H1 (cell line): Measurements from ENCODE around the gene RIN3.

Experiments
- CHD2 ChIP-seq: IDR thresholded peaks from 2 replicates; pipeline ENCODE4 v1.6.1; 2012; ENCODE audit warnings: low read length, improper control_type of control experiment
- EGR1 ChIP-seq: IDR thresholded peaks from 2 replicates; pipeline ENCODE4 v1.6.1; 2011; ENCODE audit warnings: low read depth, low read length, borderline replicate concordance
- EP300 ChIP-seq, 2 experiments: IDR thresholded peaks; 1 replicate in 1 of 2; 2 replicates in 1 of 2; pipeline ENCODE4 v1.6.1; 2011 to 2012; ENCODE audit warnings: low read depth in 2 of 2, low read length in 2 of 2, mild to moderate bottlenecking in 2 of 2, borderline replicate concordance in 1 of 2, inconsistent platforms in 1 of 2, moderate library complexity in 1 of 2
- EZH2 ChIP-seq: fragments of 200-600 bp; sonication (generic); IDR thresholded peaks from 2 replicates; pipeline ENCODE4 v1.7.1; 2012; ENCODE audit warnings: low read depth, mild to moderate bottlenecking, moderate library complexity, low read length, inconsistent platforms; ENCODE audit not compliant: severe bottlenecking
- GABPA ChIP-seq: IDR thresholded peaks from 2 replicates; pipeline ENCODE4 v1.6.1; 2011; ENCODE audit warnings: mild to moderate bottlenecking, low read length, moderate library complexity, borderline replicate concordance; ENCODE audit not compliant: insufficient read depth
- SIX5 ChIP-seq: IDR thresholded peaks from 2 replicates; pipeline ENCODE4 v1.6.1; 2011; ENCODE audit warnings: mild to moderate bottlenecking, low read depth, low read length
- TCF12 ChIP-seq: IDR thresholded peaks from 2 replicates; pipeline ENCODE4 v1.6.1; 2011; ENCODE audit warnings: low read depth, mild to moderate bottlenecking, low read length
- TF ChIP-seq, protein P1 (sequence below), 3 experiments: IDR thresholded peaks; 1 replicate in 2 of 3; 2 replicates in 1 of 3; pipeline versions ENCODE4 v1.5.1 to v1.6.1; 2011; ENCODE audit warnings: low read length in 3 of 3, mild to moderate bottlenecking in 3 of 3, inconsistent platforms in 2 of 3, low read depth in 1 of 3, moderate library complexity in 1 of 3; ENCODE audit not compliant: insufficient read depth in 1 of 3; ENCODE audit errors: control extremely low read depth in 1 of 3
- TF ChIP-seq, protein P2 (sequence below): IDR thresholded peaks from 2 replicates; pipeline ENCODE4 v1.6.1; 2012; ENCODE audit warnings: low read length, inconsistent platforms
- TF ChIP-seq, protein P3 (sequence below): IDR thresholded peaks from 2 replicates; pipeline ENCODE4 v1.6.1; 2012; ENCODE audit warnings: inconsistent platforms

DNA sequence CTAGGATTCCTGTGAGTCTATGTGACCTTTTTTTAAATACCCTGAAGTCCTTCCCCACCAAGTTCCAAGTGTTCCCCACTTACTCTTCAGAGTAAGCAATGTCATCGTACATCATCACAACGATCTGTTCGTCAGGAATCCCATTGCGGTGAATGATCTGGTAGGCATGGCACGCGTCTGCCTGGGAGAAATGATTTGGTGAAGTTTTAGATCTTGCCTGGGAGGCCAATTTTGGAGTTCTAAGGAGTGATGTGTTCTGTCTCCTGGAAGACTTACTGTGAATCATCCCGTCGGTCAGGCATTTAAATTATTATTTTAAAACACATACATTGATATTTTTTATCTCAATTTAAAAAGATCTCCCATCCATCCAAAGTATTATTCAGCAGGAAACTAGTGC is 205.1 kb downstream of the RIN3 start:
- TF ChIP-seq EP300 (IDR thresholded peaks at IDR 0.05; ENCODE audit: borderline replicate concordance in 1 of 2, low read depth in 2 of 2, low read length in 2 of 2) (no peak), EGR1 (no peak), TCF12 (no peak), SIX5 (no peak), EZH2 (no peak), GABPA (no peak), CHD2 (no peak)
- TF ChIP-seq, protein P1, sequence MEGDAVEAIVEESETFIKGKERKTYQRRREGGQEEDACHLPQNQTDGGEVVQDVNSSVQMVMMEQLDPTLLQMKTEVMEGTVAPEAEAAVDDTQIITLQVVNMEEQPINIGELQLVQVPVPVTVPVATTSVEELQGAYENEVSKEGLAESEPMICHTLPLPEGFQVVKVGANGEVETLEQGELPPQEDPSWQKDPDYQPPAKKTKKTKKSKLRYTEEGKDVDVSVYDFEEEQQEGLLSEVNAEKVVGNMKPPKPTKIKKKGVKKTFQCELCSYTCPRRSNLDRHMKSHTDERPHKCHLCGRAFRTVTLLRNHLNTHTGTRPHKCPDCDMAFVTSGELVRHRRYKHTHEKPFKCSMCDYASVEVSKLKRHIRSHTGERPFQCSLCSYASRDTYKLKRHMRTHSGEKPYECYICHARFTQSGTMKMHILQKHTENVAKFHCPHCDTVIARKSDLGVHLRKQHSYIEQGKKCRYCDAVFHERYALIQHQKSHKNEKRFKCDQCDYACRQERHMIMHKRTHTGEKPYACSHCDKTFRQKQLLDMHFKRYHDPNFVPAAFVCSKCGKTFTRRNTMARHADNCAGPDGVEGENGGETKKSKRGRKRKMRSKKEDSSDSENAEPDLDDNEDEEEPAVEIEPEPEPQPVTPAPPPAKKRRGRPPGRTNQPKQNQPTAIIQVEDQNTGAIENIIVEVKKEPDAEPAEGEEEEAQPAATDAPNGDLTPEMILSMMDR (IDR thresholded peaks at IDR 0.05; ENCODE audit: control extremely low read depth in 1 of 3, insufficient read depth in 1 of 3, low read depth in 1 of 3, low read length in 3 of 3) = no peak
- TF ChIP-seq, protein P2, sequence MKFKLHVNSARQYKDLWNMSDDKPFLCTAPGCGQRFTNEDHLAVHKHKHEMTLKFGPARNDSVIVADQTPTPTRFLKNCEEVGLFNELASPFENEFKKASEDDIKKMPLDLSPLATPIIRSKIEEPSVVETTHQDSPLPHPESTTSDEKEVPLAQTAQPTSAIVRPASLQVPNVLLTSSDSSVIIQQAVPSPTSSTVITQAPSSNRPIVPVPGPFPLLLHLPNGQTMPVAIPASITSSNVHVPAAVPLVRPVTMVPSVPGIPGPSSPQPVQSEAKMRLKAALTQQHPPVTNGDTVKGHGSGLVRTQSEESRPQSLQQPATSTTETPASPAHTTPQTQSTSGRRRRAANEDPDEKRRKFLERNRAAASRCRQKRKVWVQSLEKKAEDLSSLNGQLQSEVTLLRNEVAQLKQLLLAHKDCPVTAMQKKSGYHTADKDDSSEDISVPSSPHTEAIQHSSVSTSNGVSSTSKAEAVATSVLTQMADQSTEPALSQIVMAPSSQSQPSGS = no peak
- TF ChIP-seq, protein P3, sequence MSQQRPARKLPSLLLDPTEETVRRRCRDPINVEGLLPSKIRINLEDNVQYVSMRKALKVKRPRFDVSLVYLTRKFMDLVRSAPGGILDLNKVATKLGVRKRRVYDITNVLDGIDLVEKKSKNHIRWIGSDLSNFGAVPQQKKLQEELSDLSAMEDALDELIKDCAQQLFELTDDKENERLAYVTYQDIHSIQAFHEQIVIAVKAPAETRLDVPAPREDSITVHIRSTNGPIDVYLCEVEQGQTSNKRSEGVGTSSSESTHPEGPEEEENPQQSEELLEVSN = no peak
